GM10847 (cell line): Measurements from ENCODE around the gene TNNI3K.

ENCODE experiments used
- POLR2A ChIP-seq: IDR thresholded peaks from 2 replicates; pipeline ENCODE4 v1.6.1; 2011; ENCODE audit not compliant: insufficient read length; ENCODE audit errors: extremely low read depth

Gene TNNI3K

GRCh38 chr1:74526708-74527107 is 291.5 kb downstream of the TNNI3K start:
- no peak for TF ChIP-seq POLR2A

GRCh38 chr1:74528123-74528522 is 292.9 kb downstream of the TNNI3K start:
- TF ChIP-seq POLR2A = no peak

- no peak for TF ChIP-seq POLR2A
Observed at GRCh38 chr1:74530892-74531291, 295.7 kb downstream of the TNNI3K start.

GRCh38 chr1:74531796-74532195 is 296.6 kb downstream of the TNNI3K start:
- TF ChIP-seq POLR2A = no peak

GRCh38 chr1:74534241-74534640 is 299.1 kb downstream of the TNNI3K start:
- TF ChIP-seq POLR2A = no peak

- TF ChIP-seq POLR2A = no peak
Observed at GRCh38 chr1:74545821-74546220, 310.6 kb downstream of the TNNI3K start.

GRCh38 chr1:74548961-74549750 is 314.0 kb downstream of the TNNI3K start:
- no peak for TF ChIP-seq POLR2A

- no peak for TF ChIP-seq POLR2A
Observed at GRCh38 chr1:74549932-74550331, 314.7 kb downstream of the TNNI3K start.

GRCh38 chr1:74570797-74571492 is 335.8 kb downstream of the TNNI3K start:
- TF ChIP-seq POLR2A = no peak

- no peak for TF ChIP-seq POLR2A
Observed at GRCh38 chr1:74571493-74571800, 336.3 kb downstream of the TNNI3K start.

GRCh38 chr1:74571891-74572290 is 336.7 kb downstream of the TNNI3K start:
- TF ChIP-seq POLR2A = no peak

- no peak for TF ChIP-seq POLR2A
Observed at GRCh38 chr1:74578101-74578500, 342.9 kb downstream of the TNNI3K start.

GRCh38 chr1:74579425-74579824 is 344.2 kb downstream of the TNNI3K start:
- TF ChIP-seq POLR2A = no peak

- no peak for TF ChIP-seq POLR2A
Observed at GRCh38 chr1:74583397-74583796, 348.2 kb downstream of the TNNI3K start.

- TF ChIP-seq POLR2A = no peak
Observed at GRCh38 chr1:74584185-74584584, 349.0 kb downstream of the TNNI3K start.

- TF ChIP-seq POLR2A = no peak
Observed at GRCh38 chr1:74586253-74586897, 351.2 kb downstream of the TNNI3K start.

- no peak for TF ChIP-seq POLR2A
Observed at GRCh38 chr1:74587888-74588287, 352.7 kb downstream of the TNNI3K start.

GRCh38 chr1:74590288-74590687 is 355.1 kb downstream of the TNNI3K start:
- TF ChIP-seq POLR2A = no peak
